HepG2 (cell line): ENCODE results near the gene DPH5. TPM values are rescaled to one million over a fixed set of nuclear protein-coding genes. Genes with fewer than 3 reads are reported as not detected.

Source experiments
- ATAC-seq: fragments of 200-7000 bp; cut with Tn5 transposase; 3 replicates; pipeline ENCODE4 v1.9.1; 2020; ENCODE audit warnings: mild to moderate bottlenecking, moderate library complexity
- BruUV-seq: library from RNA; stranded (reverse); fragments of 400-500 nt; replicated peaks from 2 replicates; lab custom pipeline; 2021; lab: Mats Ljungman, UMichigan
- CTCF ChIA-PET: fragments of 300-600 bp; formaldehyde crosslinking; extraction: SDS; loops from one replicate; lab custom pipeline; 2021; ENCODE audit warnings: low total read pairs, inconsistent platforms, low intra/inter-chr PET ratio; lab: Yijun Ruan, JAX
- POLR2A ChIA-PET: fragments of 350-600 bp; sonication (Branson Sonifier 250); formaldehyde crosslinking; loops from one replicate; lab custom pipeline; 2020; ENCODE audit warnings: antibody characterized with exemption, inconsistent platforms; lab: Yijun Ruan, JAX
- DNase-seq: peaks from one replicate; pipeline ENCODE4 v3.0.0-alpha.2; 2015; ENCODE audit warnings: low spot score
- FAIRE-seq: peaks from 3 replicates; lab custom pipeline; 2011; peaks lifted over from hg19 to GRCh38; lab: Jason Lieb, UNC
- H2AFZ ChIP-seq: one replicate; pipeline ENCODE4 v1.6.1; 2011; ENCODE audit warnings: low read length, inconsistent platforms
- H3K27ac ChIP-seq: fragments of 300-600 bp; 3 replicates; pipeline ENCODE4 v1.8.0; 2011; ENCODE audit warnings: mixed run types, mild to moderate bottlenecking, mixed read lengths, low read length, inconsistent platforms; ENCODE audit not compliant: insufficient read depth; ENCODE audit errors: extremely low read length
- H3K27me3 ChIP-seq, 2 experiments: fragments of 200-600 bp in 1 of 2; 2 replicates in 1 of 2; 3 replicates in 1 of 2; pipeline versions ENCODE4 v1.6.0 to v1.8.0; 2011; ENCODE audit warnings: low read length in 2 of 2, mild to moderate bottlenecking in 2 of 2, moderate library complexity in 2 of 2, inconsistent platforms in 1 of 2; ENCODE audit not compliant: insufficient read depth in 2 of 2, control insufficient read depth in 1 of 2
- H3K36me3 ChIP-seq, 2 experiments: fragments of 200-600 bp in 1 of 2; replicated peaks in 1 of 2; 2 replicates in 1 of 2; 3 replicates in 1 of 2; pipeline versions ENCODE4 v1.5.1 to v1.8.0; 2011; ENCODE audit warnings: low read length in 2 of 2, inconsistent platforms in 1 of 2; ENCODE audit not compliant: insufficient read depth in 2 of 2, control insufficient read depth in 1 of 2
- H3K4me1 ChIP-seq: 2 replicates; pipeline ENCODE4 v1.5.1; 2012; ENCODE audit warnings: low read length, inconsistent platforms; ENCODE audit not compliant: insufficient read depth
- H3K4me2 ChIP-seq: 2 replicates; pipeline ENCODE4 v1.6.0; 2011; ENCODE audit warnings: low read depth, low read length, inconsistent platforms
- H3K4me3 ChIP-seq, 3 experiments: fragments of 200-600 bp in 1 of 3; sonication (generic), shearing (Covaris generic) in 1 of 3; replicated peaks in 1 of 3; 2 replicates each; pipeline ENCODE4 v1.5.1; 2011 to 2016; ENCODE audit warnings: low read length in 3 of 3, inconsistent platforms in 2 of 3, low read depth in 2 of 3, mild to moderate bottlenecking in 2 of 3, control low read depth in 1 of 3, mixed read lengths in 1 of 3; ENCODE audit not compliant: insufficient read depth in 1 of 3
- H3K79me2 ChIP-seq: one replicate; pipeline ENCODE4 v1.6.1; 2011; ENCODE audit warnings: low read length, inconsistent platforms; ENCODE audit not compliant: insufficient read depth
- H3K9ac ChIP-seq: 2 replicates; pipeline ENCODE4 v1.6.0; 2011; ENCODE audit warnings: mild to moderate bottlenecking, low read depth, low read length, inconsistent platforms; ENCODE audit not compliant: insufficient read depth
- H3K9me3 ChIP-seq: 2 replicates; pipeline ENCODE4 v1.5.1; 2012; ENCODE audit warnings: mild to moderate bottlenecking, low read length
- H4K20me1 ChIP-seq: 2 replicates; pipeline ENCODE4 v1.6.0; 2011; ENCODE audit warnings: inconsistent platforms, mild to moderate bottlenecking, low read length, moderate library complexity; ENCODE audit not compliant: insufficient read depth
- DZIP1 ChIP-seq: sonication (generic); formaldehyde crosslinking; IDR thresholded peaks from 2 replicates; pipeline ENCODE4 v1.5.0; 2020; ENCODE audit warnings: mild to moderate bottlenecking, missing genetic modification reagents
- GABPA ChIP-seq, 2 experiments: IDR thresholded peaks; 2 replicates each; pipeline ENCODE4 v1.6.1; 2011 to 2016; ENCODE audit warnings: low read depth in 2 of 2, low read length in 1 of 2, missing biosample characterization in 1 of 2, missing genetic modification characterization in 1 of 2
- NR2F2 ChIP-seq: IDR thresholded peaks from 2 replicates; pipeline ENCODE4 v1.6.1; 2012; ENCODE audit warnings: low read depth, inconsistent platforms, borderline replicate concordance
- PAF1 ChIP-seq: IDR thresholded peaks from 2 replicates; pipeline ENCODE4 v1.6.1; 2016; ENCODE audit warnings: missing genetic modification reagents, missing compliant biosample characterization
- TARDBP ChIP-seq: sonication (generic); formaldehyde crosslinking; IDR thresholded peaks from 2 replicates; pipeline ENCODE4 v1.8.0; 2022; ENCODE audit warnings: mild to moderate bottlenecking, missing genetic modification reagents
- TFAP4 ChIP-seq: sonication (generic); IDR thresholded peaks from 2 replicates; pipeline ENCODE4 v1.6.1; 2016; ENCODE audit warnings: low read depth, borderline replicate concordance
- TMF1 ChIP-seq: sonication (generic); formaldehyde crosslinking; IDR thresholded peaks from 2 replicates; pipeline ENCODE4 v1.8.1; 2022; ENCODE audit warnings: low read depth, missing genetic modification reagents
- ZBTB10 ChIP-seq: sonication (generic); formaldehyde crosslinking; IDR thresholded peaks from 2 replicates; pipeline ENCODE4 v1.4.0; 2020; ENCODE audit warnings: missing genetic modification reagents, borderline replicate concordance
- ZBTB14 ChIP-seq: sonication (generic); formaldehyde crosslinking; IDR thresholded peaks from 2 replicates; pipeline ENCODE4 v1.4.0; 2020; ENCODE audit warnings: missing genetic modification reagents
- ZNF513 ChIP-seq: sonication (generic); formaldehyde crosslinking; conservative IDR thresholded peaks from 2 replicates; pipeline ENCODE4 v1.5.0; 2020; ENCODE audit warnings: missing genetic modification reagents
- ZNF547 ChIP-seq: sonication (generic); formaldehyde crosslinking; IDR thresholded peaks from 2 replicates; pipeline ENCODE4 v1.5.1; 2020; ENCODE audit warnings: mild to moderate bottlenecking, missing genetic modification reagents
- ZNF777 ChIP-seq: sonication (generic); formaldehyde crosslinking; IDR thresholded peaks from 2 replicates; pipeline ENCODE4 v1.4.0; 2020; ENCODE audit warnings: missing genetic modification reagents
- WGBS: methylation state at CpG from one replicate; pipeline ENCODE4 v1.1.6; 2017; ENCODE audit warnings: low lambda C conversion rate; 5-methylcytosine and 5-hydroxymethylcytosine counted together
- in situ Hi-C: cut with HindIII; loops from 2 replicates; pipeline ENCODE4 v1.10.0; 2017; ENCODE audit warnings: low pct_unique_long_range_greater_than_20kb; ENCODE audit not compliant: extremely low pct_ligation_motif_present
- intact Hi-C: fragments of 100-400 bp; cut with micrococcal nuclease; formaldehyde crosslinking; loops from one replicate; pipeline ENCODE4 v1.10.0; 2022; ENCODE audit not compliant: unreplicated experiment
- polyA plus RNA-seq, 8 experiments: library from polyadenylated mRNA; depleted of rRNA in 3 of 8; stranded (reverse) in 7 of 8; unstranded in 1 of 8; fragments of >200 nt; fragmentation: Illumina TruSeq in 4 of 8; extraction: Trizol in 4 of 8; gene quantifications; 2 replicates each; pipeline versions ENCODE4 v1.2.1 to v1.2.3, GENCODE V29; 2011 to 2016; ENCODE audit warnings: low read depth in 4 of 8, missing spikeins in 1 of 8, mixed read lengths in 1 of 8; ENCODE audit not compliant: insufficient read depth in 1 of 8
- total RNA-seq, 5 experiments: library from RNA; depleted of rRNA; stranded (reverse); fragments of >200 nt; fragmentation: Illumina TruSeq; extraction: Trizol; gene quantifications; 2 replicates each; pipeline ENCODE4 v1.2.3, GENCODE V29; 2016; ENCODE audit warnings: low read depth in 1 of 5

DPH5 gene
- total and polyA plus RNA-seq, 2 of the 13 experiments (the other 11 are each of a cell fraction or from before 2014, with no cell fraction given): 53.2 to 79.6 TPM

- H3K36me3 ChIP-seq: peaks cover 4 to 30% of the 10 kb centered on the region in 2 experiments; a peak in 3 of 5 replicates
- in situ Hi-C loops: no loop called here
- H3K9ac ChIP-seq: no peak overlapping the region
- H3K4me2 ChIP-seq: no peak overlapping the region
- no peak for DNase-seq
- H3K4me1 ChIP-seq: no peaks in the 10 kb centered on the region
- no peak overlapping the region for H2AFZ ChIP-seq
- POLR2A ChIA-PET: no interaction called here
- H4K20me1 ChIP-seq: no peaks in the 10 kb centered on the region
- FAIRE-seq: no peak
- TF ChIP-seq ZBTB10 (CRISPR knock-in tag): no peak
- no peak for TF ChIP-seq ZNF777 (CRISPR knock-in tag)
- no peak for TF ChIP-seq TMF1 (CRISPR knock-in tag)
- TF ChIP-seq DZIP1 (CRISPR knock-in tag): no peak
- no peak for TF ChIP-seq PAF1 (CRISPR knock-in tag)
- no peak for TF ChIP-seq ZNF547 (CRISPR knock-in tag)
- no peak for TF ChIP-seq NR2F2
- no peak for TF ChIP-seq GABPA (IDR thresholded peaks at IDR 0.05; ENCODE audit: low read depth, low read length)
- TF ChIP-seq GABPA (CRISPR knock-in tag; IDR thresholded peaks at IDR 0.05; ENCODE audit: low read depth): no peak
- TF ChIP-seq TFAP4: no peak
- no peak for TF ChIP-seq ZBTB14 (CRISPR knock-in tag)
- no peak for TF ChIP-seq TARDBP (CRISPR knock-in tag)
- TF ChIP-seq ZNF513 (CRISPR knock-in tag): no peak
- intact Hi-C loops: loop anchor here (1.0 kb wide), 1 partner anchor 47 kb away; no protein-coding TSS in a partner anchor
- no peaks in the 10 kb centered on the region for H3K9me3 ChIP-seq
- H3K27me3 ChIP-seq: no peaks in the 10 kb centered on the region
- no peak for ATAC-seq
- BruUV-seq: no TSS peak
- H3K79me2 ChIP-seq: no peaks in the 10 kb centered on the region
- H3K27ac ChIP-seq: no peak overlapping the region
- 98% methylated on average over 9 of the region's 9 CpGs for WGBS
- CTCF ChIA-PET: no interaction called here
- H3K4me3 ChIP-seq: no peak overlapping the region
Observed at GRCh38 chr1:100941580-100942216, 83.9 kb downstream of the DPH5 start.
